Ovary (tissue), 9 donors: ENCODE measurements around the gene PSMD7. TPM values are rescaled to one million over a fixed set of nuclear protein-coding genes. Genes with fewer than 3 reads are reported as not detected.

Experiments
- DNase-seq, 5 donors: peaks; one replicate each; pipeline ENCODE4 v3.0.0-alpha.2; 2019 to 2020
- H3K27ac ChIP-seq, 2 donors: fragments of 200-600 bp; one replicate each; pipeline versions ENCODE4 v1.5.1 to v1.8.0; 2019 to 2022
- H3K27me3 ChIP-seq: fragments of 200-600 bp; one replicate; pipeline ENCODE4 v1.8.0; 2022
- H3K36me3 ChIP-seq: fragments of 200-600 bp; sonication (generic); one replicate; pipeline ENCODE4 v1.5.1; 2019
- H3K4me1 ChIP-seq: one replicate; pipeline ENCODE4 v1.8.1; 2013; ENCODE audit warnings: mild to moderate bottlenecking, moderate library complexity; ENCODE audit not compliant: insufficient read depth
- H3K4me3 ChIP-seq: fragments of 200-600 bp; sonication (generic); one replicate; pipeline ENCODE4 v1.5.1; 2017
- H3K9me3 ChIP-seq, 2 donors: fragments of 200-600 bp in 1 of 2; sonication (generic) in 1 of 2; one replicate each; pipeline versions ENCODE4 v1.5.1 to v1.8.1; 2013 to 2019; ENCODE audit warnings: mild to moderate bottlenecking in 1 of 2, moderate library complexity in 1 of 2
- CTCF ChIP-seq, 3 donors: fragments of 450-650 bp in 2 of 3; fragments of 200-600 bp in 1 of 3; IDR thresholded peaks; one replicate each; pipeline versions ENCODE4 v1.5.1 to v1.8.0; 2016 to 2022; ENCODE audit warnings: antibody characterized with exemption in 3 of 3, mild to moderate bottlenecking in 1 of 3
- EP300 ChIP-seq: sonication (generic); formaldehyde crosslinking; IDR thresholded peaks from one replicate; pipeline ENCODE4 v1.6.1; 2017; ENCODE audit warnings: antibody characterized with exemption
- POLR2A ChIP-seq: fragments of 450-650 bp; IDR thresholded peaks from one replicate; pipeline ENCODE4 v1.6.1; 2017; ENCODE audit warnings: antibody characterized with exemption, mild to moderate bottlenecking, moderate library complexity
- WGBS, 3 donors: extraction: QIAGEN DNeasy Blood & Tissue Kit in 1 of 3; methylation state at CpG; one replicate each; pipeline versions ENCODE4 v1.1.5 to v1.1.7; 2013 to 2017; 5-methylcytosine and 5-hydroxymethylcytosine counted together
- intact Hi-C, 4 donors: fragments of 100-400 bp; cut with DNase I; formaldehyde crosslinking; loops; one replicate each; pipeline versions ENCODE4 v1.11.0 to v1.15.1; 2022 to 2023
- polyA plus RNA-seq, 2 donors: library from polyadenylated mRNA; stranded (reverse); fragments of 200-250 nt in 1 of 2; fragments of 350-450 nt in 1 of 2; fragmentation: Illumina TruSeq in 1 of 2; extraction: RNeasy Lipid Tissue Mini Kit (QIAGEN cat#74804) in 1 of 2; gene quantifications; one replicate each; pipeline ENCODE4 v1.2.3, GENCODE V29; 2013 to 2014
- total RNA-seq, 7 donors: library from RNA; depleted of rRNA in 2 of 7; stranded (reverse); fragments of >200 nt in 2 of 7; fragmentation: NEBNext Ultra II Directional in 3 of 7; extraction: Animal tissue kit (Norgen Biotek cat#: 25700) in 3 of 7; gene quantifications; one replicate each; pipeline versions ENCODE4 v1.1.0 to v1.2.4, GENCODE V29; 2016 to 2023
- donor health status: DM: no; HTN: no; CAD: no; lungs with moderate emphysema.
- donor health status: DM: no; HTN: no; CAD: no.
- donor health status: Bipolar disorder and iron deficiency.
- donor health status: DM: yes; HTN: yes; CAD: no.
- donor health status: DM: no; HTN: no; CAD: no.
- donor health status: DM: yes; HTN: yes; CAD: no.

PSMD7 gene
- total and polyA plus RNA-seq, 9 donors: 32.1 to 89.0 (median 44.2) TPM

GRCh38 chr16:74305281-74305680, 8.7 kb downstream of the PSMD7 start:
- TF ChIP-seq EP300 (no peak), POLR2A (no peak), CTCF (IDR thresholded peaks at IDR 0.05) (no peak)
- Histone ChIP-seq H3K27me3 (no peaks in the 10 kb centered on the region), H3K27ac (no peak overlapping the region), H3K4me1 (no peaks in the 10 kb centered on the region), H3K9me3 (no peaks in the 10 kb centered on the region), H3K36me3 (no peaks in the 10 kb centered on the region), H3K4me3 (no peak overlapping the region)
- WGBS, 3 donors: 58 to 69% (median 65%) methylated on average over 11 of the region's 11 CpGs
- no peak for DNase-seq
- intact Hi-C loops: no loop called here

- intact Hi-C loops: no loop called here
- no peaks in the 10 kb centered on the region for H3K9me3 ChIP-seq
- TF ChIP-seq CTCF (IDR thresholded peaks at IDR 0.05) (no peak), POLR2A (no peak), EP300 (no peak)
- no peak overlapping the region for H3K4me3 ChIP-seq
- H3K27me3 ChIP-seq: no peaks in the 10 kb centered on the region
- H3K27ac ChIP-seq: no peak overlapping the region
- H3K4me1 ChIP-seq: no peaks in the 10 kb centered on the region
- DNase-seq: no peak
- WGBS, 3 donors: 55 to 59% (median 58%) methylated on average over 8 of the region's 8 CpGs
- H3K36me3 ChIP-seq: no peaks in the 10 kb centered on the region
Measured at GRCh38 chr16:74305978-74306784, 9.6 kb downstream of the PSMD7 start.

- Histone ChIP-seq H3K9me3 (no peaks in the 10 kb centered on the region), H3K4me1 (no peaks in the 10 kb centered on the region), H3K27ac (no peak overlapping the region), H3K36me3 (no peaks in the 10 kb centered on the region), H3K27me3 (no peaks in the 10 kb centered on the region), H3K4me3 (no peak overlapping the region)
- TF ChIP-seq CTCF (IDR thresholded peaks at IDR 0.05) (no peak), EP300 (no peak), POLR2A (no peak)
- DNase-seq: no peak
- 92 to 93% (median 93%) methylated on average over 6 of the region's 6 CpGs for WGBS, 3 donors
- intact Hi-C loops: no loop called here
Measured at GRCh38 chr16:74307383-74307782, 10.8 kb downstream of the PSMD7 start.

- no peak overlapping the region for H3K27ac ChIP-seq
- no peaks in the 10 kb centered on the region for H3K9me3 ChIP-seq
- TF ChIP-seq CTCF (IDR thresholded peaks at IDR 0.05): peak in 2 of 3 donors; percentile 57
- TF ChIP-seq EP300: no peak
- DNase-seq: peak in 1 of 5 donors; percentile 29
- H3K36me3 ChIP-seq: no peaks in the 10 kb centered on the region
- no peak overlapping the region for H3K4me3 ChIP-seq
- WGBS, 3 donors: 63 to 70% (median 68%) methylated on average over 15 of the region's 15 CpGs
- intact Hi-C loops: loop anchor here in 1 of 4 donors (10.0 kb wide), 1 partner anchor 125 kb away; no protein-coding TSS in a partner anchor
- H3K4me1 ChIP-seq: no peaks in the 10 kb centered on the region
- no peaks in the 10 kb centered on the region for H3K27me3 ChIP-seq
Measured at GRCh38 chr16:74309789-74310781, 13.5 kb downstream of the PSMD7 start.
